Amniotic stem cell (primary cell): ENCODE results near the gene KRTAP4-16.
"Not testable (repeated sequence)": the region's sequence is repeated elsewhere in the genome, so short reads cannot be mapped to it uniquely, and the experiment has no call there.

Experiments
- DNase-seq: peaks from one replicate; lab custom pipeline; 2025; lab: John Stamatoyannopoulos, UW

The KRTAP4-16 gene

GRCh38 chr17:41119696-41120690, 18.0 kb upstream of the KRTAP4-16 start:
- peak; percentile 18 for DNase-seq

DNA sequence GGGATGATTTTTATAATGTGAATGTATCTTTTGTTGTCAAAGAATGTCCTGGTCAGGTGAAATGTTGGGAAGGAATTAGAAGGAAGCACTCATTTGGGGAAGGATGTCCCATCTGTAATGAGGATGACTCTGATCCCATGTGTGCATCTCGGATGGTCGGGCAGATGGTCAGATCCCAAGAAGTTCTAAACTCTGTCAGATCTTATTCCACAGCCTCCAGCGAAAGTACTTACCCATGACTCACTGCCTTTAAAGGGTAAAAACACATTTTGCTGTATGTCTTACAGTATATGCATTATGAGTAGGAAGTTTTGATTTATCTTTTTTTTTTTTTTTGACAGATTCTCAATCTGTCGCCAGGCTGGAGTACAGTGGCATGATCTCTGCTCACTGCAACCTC, 16.7 kb upstream of the KRTAP4-16 start:
- DNase-seq = peak; percentile 29

GRCh38 chr17:41117846-41118386, 15.9 kb upstream of the KRTAP4-16 start, which contains the start of gene KRTAP4-11:
KRTAP4-11 (minus strand) TSS chr17:41118373; CDS start chr17:41118315, 58 bp downstream.
- DNase-seq = not testable (repeated sequence)

DNA sequence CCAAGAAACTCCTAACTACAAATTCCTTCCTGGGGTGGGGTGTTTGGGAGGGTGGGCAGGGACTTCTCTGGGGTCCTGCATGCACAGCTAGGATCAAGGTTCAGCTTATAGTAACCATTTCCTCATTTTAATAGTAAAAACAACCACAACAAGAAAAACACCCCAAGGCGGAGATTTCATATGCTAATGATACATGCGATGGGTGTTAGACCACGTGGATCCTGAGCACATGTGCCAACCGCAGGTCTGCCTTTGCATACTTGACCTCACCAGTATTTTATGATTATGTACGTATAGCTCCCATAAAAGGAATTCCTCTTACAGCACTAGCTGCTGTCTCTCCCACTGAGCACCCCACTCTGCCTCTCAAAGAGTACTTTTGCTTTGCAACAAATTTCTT, 14.3 kb upstream of the KRTAP4-16 start:
- DNase-seq = no peak

DNA sequence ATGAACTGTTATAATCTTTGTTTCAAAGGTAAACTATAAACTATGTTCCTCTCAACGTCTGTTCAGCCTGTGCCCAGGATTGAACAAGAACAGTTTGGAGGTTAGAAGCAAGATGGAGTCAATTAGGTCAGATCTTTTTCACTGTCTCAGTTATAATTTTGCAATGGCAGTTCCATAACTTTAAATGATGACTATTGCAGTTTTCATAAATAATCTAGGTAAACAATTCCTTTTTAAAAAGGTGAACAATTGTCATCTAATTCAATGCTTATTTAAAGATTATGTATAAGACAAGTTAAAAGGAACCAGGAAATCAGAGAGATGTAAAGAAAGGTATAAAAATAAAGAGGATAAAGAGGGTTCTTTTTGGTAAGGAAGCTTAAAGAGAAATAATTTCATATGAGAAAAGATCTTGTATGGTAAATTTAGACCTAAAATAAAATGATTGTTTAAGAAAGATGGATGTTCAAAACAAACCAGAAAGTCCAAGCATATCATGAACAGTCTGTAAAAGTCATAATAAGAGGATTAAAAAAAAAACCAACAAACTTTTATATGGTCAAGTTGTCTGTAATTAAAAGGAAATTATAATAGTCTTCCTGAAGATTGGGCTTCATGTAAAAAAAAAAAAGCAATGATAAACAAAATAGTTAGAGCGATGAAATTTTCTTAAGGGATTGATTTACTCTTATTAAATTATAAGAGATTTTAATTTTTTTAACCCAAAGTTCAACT, 9.3 kb upstream of the KRTAP4-16 start:
- DNase-seq = no peak

- not testable (repeated sequence) for DNase-seq
These were observed 6.8 kb upstream of the KRTAP4-16 start for GRCh38 chr17:41108728-41109386.

GRCh38 chr17:41107941-41108450, 6.0 kb upstream of the KRTAP4-16 start:
- no peak for DNase-seq

- not testable (repeated sequence) for DNase-seq
These were observed 3.3 kb upstream of the KRTAP4-16 start, which contains the start of gene KRTAP4-9 for GRCh38 chr17:41105347-41105746. KRTAP4-9 (plus strand) TSS chr17:41105389; CDS start chr17:41105389, 0 bp downstream.

DNA sequence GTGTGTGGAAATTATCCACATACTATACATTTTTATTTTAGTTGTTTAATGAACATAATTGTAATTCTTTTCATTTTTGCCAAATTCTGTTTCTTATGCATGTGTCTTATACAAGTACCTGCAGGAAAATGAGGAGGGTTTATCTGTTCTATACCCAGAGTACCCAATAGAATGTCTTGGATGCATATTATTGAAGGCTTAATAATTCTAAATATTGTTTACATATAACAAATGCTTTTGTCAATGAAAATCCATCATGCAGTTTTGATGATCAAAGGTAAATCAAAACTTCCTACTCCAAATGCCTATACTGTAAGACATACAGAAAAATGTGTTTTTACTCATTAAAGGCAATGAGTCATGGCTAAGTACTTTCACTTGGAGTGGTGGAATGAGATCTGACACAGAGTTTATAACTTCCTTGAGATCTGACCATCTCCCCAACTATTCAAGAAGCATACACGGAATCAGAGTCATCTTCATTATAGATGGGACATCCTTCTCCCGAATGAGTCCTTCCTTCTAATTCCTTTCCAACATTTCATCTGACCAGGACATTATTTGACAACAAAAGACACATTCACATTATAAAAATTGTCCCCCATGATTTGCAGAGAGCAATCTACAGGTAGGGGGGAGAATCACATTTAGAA, 2.5 kb upstream of the KRTAP4-16 start:
- DNase-seq = not testable (repeated sequence)

DNA sequence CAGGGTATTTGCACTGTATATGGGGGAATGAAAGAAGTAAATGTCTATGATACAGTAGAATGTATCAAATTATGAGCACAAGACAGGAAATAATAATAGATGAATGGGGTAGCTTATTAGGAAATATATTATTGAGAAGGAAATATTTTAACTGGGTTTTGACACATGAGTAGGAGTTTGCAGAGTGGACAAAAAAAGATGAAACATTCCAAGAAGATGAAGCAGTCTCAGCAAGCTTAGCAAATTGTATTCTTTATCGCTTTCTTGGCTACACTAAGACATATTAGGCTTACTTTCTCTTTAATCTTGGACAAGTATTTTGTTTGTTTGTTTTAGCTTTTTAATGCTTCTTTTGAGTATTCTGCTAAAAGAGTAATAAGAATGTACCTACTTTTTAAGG, 1.9 kb upstream of the KRTAP4-16 start:
- DNase-seq = no peak

DNA sequence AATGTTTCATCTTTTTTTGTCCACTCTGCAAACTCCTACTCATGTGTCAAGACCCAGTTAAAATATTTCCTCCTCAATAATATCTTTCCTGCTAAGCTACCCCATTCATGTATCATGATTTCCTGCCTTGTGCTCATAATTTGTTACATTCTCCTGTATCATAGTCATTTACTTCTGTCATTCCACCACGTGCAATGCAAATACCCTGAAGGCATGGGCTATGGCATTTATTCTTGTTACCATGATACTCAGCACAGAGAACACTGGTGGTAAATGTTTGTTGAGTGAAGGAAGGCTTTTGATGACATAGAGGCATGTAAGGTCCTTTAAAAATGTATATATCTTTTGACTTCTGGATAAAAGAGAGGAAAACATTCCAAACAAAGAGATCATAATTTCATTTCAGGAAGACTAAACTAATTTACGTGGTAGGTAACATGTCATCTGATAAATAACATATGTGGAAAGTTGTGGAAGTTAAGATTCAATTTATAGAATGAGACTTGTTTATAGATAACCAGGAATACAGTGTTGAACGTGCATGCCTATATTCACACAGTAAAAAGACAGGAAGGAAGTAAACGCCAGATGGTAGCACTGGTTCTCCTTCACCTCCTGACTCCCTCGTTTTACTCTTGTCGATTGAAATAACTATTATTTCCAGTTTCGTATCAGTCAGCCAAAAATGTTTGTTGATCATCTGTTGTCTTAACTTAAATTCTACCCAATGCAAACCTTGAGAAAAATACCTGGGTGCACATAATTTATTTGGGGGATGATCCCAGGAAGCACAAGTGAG, 2.1 kb downstream of the KRTAP4-16 start:
- DNase-seq = peak; percentile 86

DNA sequence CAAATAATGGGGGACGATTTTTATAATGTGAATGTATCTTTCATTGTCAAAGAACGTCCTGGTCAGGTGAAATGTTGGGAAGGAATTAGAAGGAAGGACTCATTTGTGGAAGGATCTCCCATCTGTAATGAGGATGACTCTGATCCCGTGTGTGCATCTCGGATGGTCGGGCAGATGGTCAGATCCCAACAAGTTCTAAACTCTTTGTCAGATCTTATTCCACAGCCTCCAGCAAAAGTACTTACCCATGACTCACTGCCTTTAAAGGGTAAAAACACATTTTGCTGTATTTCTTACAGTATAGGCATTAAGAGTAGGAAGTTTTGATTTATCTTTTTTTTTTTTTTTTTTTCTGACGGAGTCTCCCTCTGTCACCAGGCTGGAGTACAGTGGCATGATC, 3.5 kb downstream of the KRTAP4-16 start:
- DNase-seq = peak; percentile 47

GRCh38 chr17:41098042-41098441, 4.0 kb downstream of the KRTAP4-16 start, which contains the start of gene KRTAP4-8:
KRTAP4-8 (minus strand) TSS chr17:41098142; CDS start chr17:41098084, 58 bp downstream.
- DNase-seq = no peak

DNA sequence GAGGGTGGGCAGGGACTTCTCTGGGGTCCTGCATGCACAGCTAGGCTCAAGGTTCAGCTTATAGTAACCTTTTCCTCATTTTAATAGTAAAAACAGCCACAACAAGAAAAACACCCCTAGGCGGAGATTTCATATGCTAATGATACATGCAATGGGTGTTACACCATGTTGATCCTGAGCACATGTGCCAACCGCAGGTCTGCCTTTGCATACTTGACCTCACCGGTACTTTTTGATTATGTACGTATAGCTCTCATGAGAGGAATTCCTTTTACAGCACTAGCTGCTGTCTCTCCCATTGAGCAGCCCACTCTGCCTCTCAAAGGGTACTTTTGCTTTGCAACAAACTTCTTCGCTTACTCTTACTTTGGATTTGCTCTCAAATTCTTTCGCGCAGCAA, 6.0 kb downstream of the KRTAP4-16 start:
- DNase-seq = no peak

GRCh38 chr17:41088760-41089352, 13.2 kb downstream of the KRTAP4-16 start:
- DNase-seq = not testable (repeated sequence)

GRCh38 chr17:41084100-41084856, 17.7 kb downstream of the KRTAP4-16 start, which contains the start of gene KRTAP4-7:
KRTAP4-7 (plus strand) TSS chr17:41084150; CDS start chr17:41084207, 57 bp downstream.
- not testable (repeated sequence) for DNase-seq

DNA sequence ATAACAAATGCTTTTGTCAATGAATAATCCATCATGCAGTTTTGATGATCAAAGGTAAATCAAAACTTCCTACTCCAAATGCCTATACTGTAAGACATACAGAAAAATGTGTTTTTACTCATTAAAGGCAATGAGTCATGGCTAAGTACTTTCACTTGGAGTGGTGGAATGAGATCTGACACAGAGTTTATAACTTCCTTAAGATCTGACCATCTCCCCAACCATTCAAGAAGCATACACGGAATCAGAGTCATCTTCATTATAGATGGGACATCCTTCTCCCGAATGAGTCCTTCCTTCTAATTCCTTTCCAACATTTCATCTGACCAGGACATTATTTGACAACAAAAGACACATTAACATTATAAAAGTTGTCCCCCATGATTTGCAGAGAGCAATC, 18.6 kb downstream of the KRTAP4-16 start:
- DNase-seq = not testable (repeated sequence)

DNA sequence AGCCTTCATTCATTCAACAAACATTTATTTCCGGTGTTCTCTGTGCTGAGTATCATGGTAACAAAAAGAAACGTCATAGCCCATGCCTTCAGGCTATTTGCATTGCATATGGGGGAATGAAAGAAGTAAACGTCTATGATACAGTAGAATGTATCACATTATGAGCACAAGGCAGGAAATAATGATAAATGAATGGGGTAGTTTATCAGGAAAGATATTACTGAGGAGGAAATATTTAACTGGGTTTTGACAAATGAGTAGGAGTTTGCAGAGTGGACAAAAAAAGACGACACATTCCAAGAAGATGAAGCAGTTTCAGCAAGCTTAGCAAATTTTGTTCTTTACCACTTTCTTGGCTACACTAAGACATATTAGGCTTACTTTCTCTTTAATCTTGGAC, 19.4 kb downstream of the KRTAP4-16 start:
- DNase-seq = peak; percentile 45

DNA sequence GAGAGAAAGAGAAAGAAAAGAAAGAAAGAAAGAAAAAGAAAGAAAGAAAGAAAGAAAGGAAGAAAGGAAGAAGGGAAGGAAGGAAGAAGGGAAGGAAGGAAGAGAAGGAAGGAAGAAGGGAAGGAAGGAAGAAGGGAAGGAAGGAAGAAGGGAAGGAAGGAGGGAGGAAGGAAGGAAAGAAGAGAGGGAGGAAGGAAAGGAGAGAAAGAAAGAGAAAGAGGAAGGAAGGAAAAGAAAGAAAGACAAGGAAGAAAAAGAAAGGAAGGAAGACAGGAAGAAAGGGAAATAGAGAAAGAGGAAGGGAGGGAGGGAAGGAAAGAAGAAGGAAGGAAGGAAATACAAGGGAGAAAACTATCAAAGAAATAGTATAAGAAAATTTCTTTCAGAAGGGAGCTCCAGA, 25.2 kb downstream of the KRTAP4-16 start:
- no peak for DNase-seq
